B cell (primary cell): ENCODE data around the gene FGF11.

Experiments
- EZH2 ChIP-seq: IDR thresholded peaks from 2 replicates; pipeline ENCODE4 v1.6.1; 2012; ENCODE audit warnings: borderline replicate concordance, low read depth, mild to moderate bottlenecking, moderate library complexity, low read length; ENCODE audit not compliant: insufficient read depth, poor library complexity, severe bottlenecking
- TF ChIP-seq, protein P1 (sequence below): fragments of 200-600 bp; IDR thresholded peaks from one replicate; pipeline ENCODE4 v1.8.0; 2022; ENCODE audit warnings: antibody characterized with exemption, mild to moderate bottlenecking

- TF ChIP-seq, protein P1, sequence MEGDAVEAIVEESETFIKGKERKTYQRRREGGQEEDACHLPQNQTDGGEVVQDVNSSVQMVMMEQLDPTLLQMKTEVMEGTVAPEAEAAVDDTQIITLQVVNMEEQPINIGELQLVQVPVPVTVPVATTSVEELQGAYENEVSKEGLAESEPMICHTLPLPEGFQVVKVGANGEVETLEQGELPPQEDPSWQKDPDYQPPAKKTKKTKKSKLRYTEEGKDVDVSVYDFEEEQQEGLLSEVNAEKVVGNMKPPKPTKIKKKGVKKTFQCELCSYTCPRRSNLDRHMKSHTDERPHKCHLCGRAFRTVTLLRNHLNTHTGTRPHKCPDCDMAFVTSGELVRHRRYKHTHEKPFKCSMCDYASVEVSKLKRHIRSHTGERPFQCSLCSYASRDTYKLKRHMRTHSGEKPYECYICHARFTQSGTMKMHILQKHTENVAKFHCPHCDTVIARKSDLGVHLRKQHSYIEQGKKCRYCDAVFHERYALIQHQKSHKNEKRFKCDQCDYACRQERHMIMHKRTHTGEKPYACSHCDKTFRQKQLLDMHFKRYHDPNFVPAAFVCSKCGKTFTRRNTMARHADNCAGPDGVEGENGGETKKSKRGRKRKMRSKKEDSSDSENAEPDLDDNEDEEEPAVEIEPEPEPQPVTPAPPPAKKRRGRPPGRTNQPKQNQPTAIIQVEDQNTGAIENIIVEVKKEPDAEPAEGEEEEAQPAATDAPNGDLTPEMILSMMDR: no peak
- TF ChIP-seq EZH2: no peak
Observed at GRCh38 chr17:7393613-7394451, 45.5 kb upstream of the FGF11 start.
